Small intestine (tissue), 7 donors: Measurements from ENCODE around the gene SLC47A2. TPM values are rescaled to one million over a fixed set of nuclear protein-coding genes. Genes with fewer than 3 reads are reported as not detected.

Experiments
- DNase-seq, 2 donors: peaks; one replicate each; pipeline versions ENCODE4 v3.0.0 to v3.0.0-alpha.2; 2013
- FAIRE-seq: peaks from 2 replicates; lab custom pipeline; 2012; peaks lifted over from hg19 to GRCh38; lab: Jason Lieb, UNC
- H3K27ac ChIP-seq, 3 donors: one replicate each; pipeline ENCODE4 v1.5.1; 2013; ENCODE audit warnings: low read length in 2 of 3, mild to moderate bottlenecking in 2 of 3, control low read depth in 1 of 3, inconsistent platforms in 1 of 3, low read depth in 1 of 3, moderate library complexity in 1 of 3
- H3K27me3 ChIP-seq, 3 donors: one replicate each; pipeline ENCODE4 v1.6.1; 2013; ENCODE audit warnings: low read length in 3 of 3, inconsistent platforms in 1 of 3; ENCODE audit not compliant: control insufficient read depth in 3 of 3, insufficient read depth in 3 of 3
- H3K36me3 ChIP-seq, 3 donors: one replicate each; pipeline ENCODE4 v1.6.1; 2013; ENCODE audit warnings: low read length in 3 of 3, inconsistent platforms in 1 of 3, low read depth in 1 of 3, mild to moderate bottlenecking in 1 of 3, moderate library complexity in 1 of 3; ENCODE audit not compliant: control insufficient read depth in 3 of 3, insufficient read depth in 2 of 3
- H3K4me1 ChIP-seq, 3 donors: one replicate each; pipeline ENCODE4 v1.6.1; 2013; ENCODE audit warnings: low read length in 2 of 3, inconsistent platforms in 1 of 3, low read depth in 1 of 3, mild to moderate bottlenecking in 1 of 3, moderate library complexity in 1 of 3; ENCODE audit not compliant: control insufficient read depth in 3 of 3, insufficient read depth in 2 of 3
- H3K4me3 ChIP-seq, 3 donors: one replicate each; pipeline ENCODE4 v1.5.1; 2013; ENCODE audit warnings: low read length in 3 of 3, control low read depth in 1 of 3, inconsistent platforms in 1 of 3, low read depth in 1 of 3, mild to moderate bottlenecking in 1 of 3, moderate library complexity in 1 of 3
- H3K9me3 ChIP-seq, 2 donors: one replicate each; pipeline ENCODE4 v1.6.1; 2013; ENCODE audit warnings: low read depth in 1 of 2, low read length in 1 of 2; ENCODE audit not compliant: control insufficient read depth in 2 of 2, insufficient read depth in 1 of 2
- WGBS, 3 donors: extraction: QIAGEN DNeasy Blood & Tissue Kit; methylation state at CpG; one replicate each; pipeline ENCODE4 v1.1.7; 2013; 5-methylcytosine and 5-hydroxymethylcytosine counted together
- polyA plus RNA-seq, 4 donors: library from polyadenylated mRNA; stranded (reverse) in 3 of 4; unstranded in 1 of 4; fragments of 200-250 nt in 3 of 4; fragments of 120-200 nt in 1 of 4; gene quantifications; one replicate each; pipeline versions ENCODE4 v1.2.1 to v1.2.3, GENCODE V29; 2013
- donor health status: healthy with polysubstance abuse.
- donor health status: control.
- donor health status: control.
- donor health status: Bipolar disorder and iron deficiency.
- donor health status: healthy.

Gene SLC47A2
- polyA plus RNA-seq, 4 donors: 0.34 to 1.1 (median 0.54) TPM

DNA sequence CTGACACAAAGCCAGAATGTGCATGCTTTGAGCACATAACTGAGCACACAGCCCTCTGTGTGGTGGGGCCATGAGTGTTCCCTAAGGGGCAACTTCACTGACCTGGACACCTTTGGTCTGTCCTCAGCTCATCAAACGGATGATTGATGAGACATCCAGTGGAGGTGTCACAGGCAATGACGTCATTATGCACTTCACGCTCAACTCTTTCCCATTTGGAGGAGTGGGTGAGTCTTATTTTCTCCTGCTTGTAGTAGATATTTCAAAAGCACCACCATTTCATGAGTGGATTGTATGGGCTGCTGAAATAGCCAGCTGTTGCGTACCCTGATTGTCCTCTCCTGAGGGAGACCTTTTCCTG lies 51.6 kb downstream of the SLC47A2 start:
- Histone ChIP-seq H3K36me3 (peaks cover 3 to 43% (median 9%) of the 10 kb centered on the region in 3 donors), H3K4me3 (no peak overlapping the region), H3K9me3 (no peaks in the 10 kb centered on the region), H3K27ac (no peak overlapping the region), H3K4me1 (no peaks in the 10 kb centered on the region), H3K27me3 (no peaks in the 10 kb centered on the region)
- no peak for FAIRE-seq
- DNase-seq: no peak
- 90 to 97% (median 93%) methylated on average over 4 of the region's 4 CpGs for whole genome bisulfite sequencing, 3 donors

DNA sequence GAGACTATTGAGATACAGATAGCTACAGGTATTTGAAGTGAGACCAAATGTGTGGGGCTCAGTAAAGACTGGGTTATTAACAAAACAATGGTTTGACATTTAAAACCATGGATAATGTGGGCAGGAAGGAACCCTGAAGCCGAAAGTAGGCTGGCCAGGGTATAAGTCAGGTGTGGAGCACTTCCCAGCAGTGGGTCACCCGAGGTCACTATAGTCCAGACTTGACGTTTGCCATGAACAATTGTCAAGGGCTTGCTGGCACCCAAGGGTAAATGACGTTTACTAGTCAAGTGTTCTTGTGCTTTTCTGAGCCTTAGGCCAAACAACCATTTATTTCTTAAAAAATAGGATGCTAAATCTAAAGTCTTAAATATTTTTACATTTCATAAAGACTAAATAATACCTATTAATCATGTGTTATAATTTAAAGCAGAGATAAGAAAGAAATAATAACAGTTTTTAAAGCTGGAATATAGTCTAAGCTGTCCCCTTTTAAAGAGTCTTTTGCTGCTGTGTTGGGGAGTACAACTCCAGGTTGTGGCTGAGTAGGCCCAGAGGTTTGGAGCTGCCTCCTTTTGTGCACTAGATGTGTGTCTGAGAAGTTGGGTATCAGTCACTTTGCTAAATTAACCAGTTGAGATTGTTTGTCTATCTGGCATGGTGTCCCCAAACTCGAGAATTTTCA lies 52.1 kb downstream of the SLC47A2 start:
- Histone ChIP-seq H3K27me3 (no peaks in the 10 kb centered on the region), H3K36me3 (peaks cover 3 to 43% (median 9%) of the 10 kb centered on the region in 3 donors), H3K4me3 (no peak overlapping the region), H3K4me1 (no peaks in the 10 kb centered on the region), H3K9me3 (no peaks in the 10 kb centered on the region), H3K27ac (no peak overlapping the region)
- 57 to 68% (median 65%) methylated on average over 5 of the region's 5 CpGs for WGBS, 3 donors
- DNase-seq: no peak
- no peak for FAIRE-seq

DNA sequence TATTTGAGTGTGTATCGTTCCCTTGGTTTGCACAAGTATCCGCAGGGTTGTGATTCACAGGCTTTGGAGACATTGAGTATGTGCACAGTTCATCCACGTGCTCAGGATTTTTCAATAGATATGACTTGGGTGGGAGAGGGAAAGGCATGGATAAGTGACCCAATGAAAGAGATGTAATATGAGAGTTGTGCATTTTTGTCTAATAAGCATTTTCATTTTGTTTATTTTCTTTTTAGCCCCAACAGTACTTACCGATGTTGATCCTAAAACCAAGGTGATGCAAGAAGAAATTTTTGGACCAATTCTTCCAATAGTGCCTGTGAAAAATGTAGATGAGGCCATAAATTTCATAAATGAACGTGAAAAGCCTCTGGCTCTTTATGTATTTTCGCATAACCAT lies 53.3 kb downstream of the SLC47A2 start:
- H3K9me3 ChIP-seq: no peaks in the 10 kb centered on the region
- H3K4me1 ChIP-seq: no peaks in the 10 kb centered on the region
- peaks cover 3 to 48% (median 9%) of the 10 kb centered on the region in 3 donors for H3K36me3 ChIP-seq
- FAIRE-seq (no peak), DNase-seq (no peak)
- 93 to 94% (median 93%) methylated on average over 6 of the region's 6 CpGs for WGBS, 3 donors
- H3K27me3 ChIP-seq: no peaks in the 10 kb centered on the region
- H3K4me3 ChIP-seq: no peak overlapping the region
- H3K27ac ChIP-seq: no peak overlapping the region

DNA sequence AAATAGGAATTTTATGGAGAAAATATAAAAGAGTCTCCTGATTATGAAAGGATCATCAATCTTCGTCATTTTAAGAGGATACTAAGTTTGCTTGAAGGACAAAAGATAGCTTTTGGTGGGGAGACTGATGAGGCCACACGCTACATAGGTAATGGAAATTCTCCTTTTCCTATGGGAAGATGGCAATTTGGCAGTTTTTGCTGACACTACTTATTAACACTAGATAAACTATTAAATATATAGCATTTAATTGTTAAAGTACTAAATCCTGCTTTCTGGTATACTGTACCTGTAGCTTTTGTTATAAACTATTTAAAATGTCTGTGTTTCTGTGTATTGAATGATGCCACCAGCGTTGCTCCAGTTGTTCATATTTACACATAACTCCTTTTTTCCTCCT lies 55.3 kb downstream of the SLC47A2 start:
- H3K27me3 ChIP-seq: no peaks in the 10 kb centered on the region
- no peaks in the 10 kb centered on the region for H3K4me1 ChIP-seq
- FAIRE-seq (no peak), DNase-seq (no peak)
- no peaks in the 10 kb centered on the region for H3K9me3 ChIP-seq
- WGBS, 3 donors: 94 to 97% (median 95%) methylated on average over 3 of the region's 3 CpGs
- H3K36me3 ChIP-seq: peaks cover 6 to 49% (median 13%) of the 10 kb centered on the region in 3 donors
- no peak overlapping the region for H3K4me3 ChIP-seq
- no peak overlapping the region for H3K27ac ChIP-seq

DNA sequence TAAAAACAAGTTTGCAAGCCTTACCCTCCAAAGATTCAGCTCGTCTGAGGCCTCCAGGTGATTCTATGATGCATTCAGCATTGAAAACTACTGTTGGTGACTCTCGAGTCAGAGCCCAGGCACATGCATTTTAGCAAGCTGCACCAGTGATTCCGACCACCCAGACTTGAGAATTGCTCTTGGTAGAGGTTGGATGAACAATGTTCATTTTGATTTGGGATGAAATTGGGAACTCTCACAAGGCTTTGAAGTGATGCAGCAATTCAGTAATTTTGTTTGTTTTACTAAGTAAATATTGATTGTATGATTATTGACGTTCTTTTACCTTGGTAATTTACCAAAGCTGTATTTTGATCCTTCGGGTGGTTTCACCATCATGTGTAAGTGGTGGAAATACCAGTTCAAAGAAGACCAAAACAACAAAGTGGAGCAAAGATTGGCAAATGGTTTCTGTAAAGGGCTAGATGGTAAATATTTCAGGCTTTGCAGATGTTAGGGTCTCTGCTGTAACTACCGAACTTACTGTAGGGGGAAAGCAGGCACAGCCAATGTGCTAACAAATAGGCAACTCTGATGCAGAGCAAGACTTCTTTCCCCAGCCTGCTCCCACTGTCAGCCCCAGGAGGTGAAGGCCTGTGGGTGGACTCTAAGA lies 56.0 kb downstream of the SLC47A2 start:
- 26 to 63% (median 47%) methylated on average over 6 of the region's 6 CpGs for WGBS, 3 donors
- H3K36me3 ChIP-seq: peaks cover 7 to 47% (median 15%) of the 10 kb centered on the region in 3 donors
- no peak overlapping the region for H3K4me3 ChIP-seq
- no peak for FAIRE-seq
- H3K27me3 ChIP-seq: no peaks in the 10 kb centered on the region
- peaks cover 0 to 2% (median 0%) of the 10 kb centered on the region in 3 donors for H3K4me1 ChIP-seq
- no peak overlapping the region for H3K27ac ChIP-seq
- DNase-seq: no peak
- H3K9me3 ChIP-seq: no peaks in the 10 kb centered on the region

DNA sequence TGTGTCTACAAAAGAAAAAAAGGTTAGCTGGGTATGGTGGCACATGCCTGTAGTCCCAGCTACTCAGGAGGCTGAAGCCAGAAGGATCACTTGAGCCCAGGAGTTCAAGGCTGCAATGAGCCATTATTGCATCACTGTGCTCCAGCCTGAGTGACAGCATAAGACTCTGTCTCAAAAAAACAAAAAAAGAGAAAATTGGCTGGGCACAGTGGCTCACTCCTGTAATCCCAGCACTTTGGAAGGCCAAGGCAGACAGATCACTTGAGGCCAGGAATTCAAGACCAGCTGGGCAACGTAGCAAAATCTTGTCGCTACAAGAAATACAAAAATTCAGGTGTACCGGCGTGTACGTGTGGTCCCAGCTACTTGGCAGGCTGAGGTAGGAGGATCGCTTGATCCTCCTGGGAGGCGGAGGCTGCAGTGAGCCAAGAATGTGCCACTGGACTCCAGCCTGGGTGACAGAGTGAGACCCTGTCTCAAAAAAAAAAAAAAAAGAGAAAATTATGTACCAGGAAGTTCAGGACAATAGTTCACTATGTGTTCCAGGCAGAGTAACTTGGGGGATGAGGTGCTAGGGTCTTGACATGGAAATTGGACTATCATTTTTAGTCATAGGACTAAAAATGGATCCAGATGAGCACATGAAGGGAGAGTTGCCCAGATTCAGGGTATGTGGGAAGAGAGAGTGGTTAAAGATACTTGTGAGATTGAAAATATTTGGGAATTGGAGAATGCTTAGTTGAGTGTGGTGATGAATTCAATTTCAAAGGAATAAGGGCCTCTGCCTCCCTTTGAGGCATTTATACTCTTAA lies 56.8 kb downstream of the SLC47A2 start:
- DNase-seq: no peak
- Histone ChIP-seq H3K9me3 (peaks cover 0 to 3% of the 10 kb centered on the region in 2 donors), H3K36me3 (peaks cover 7 to 46% (median 14%) of the 10 kb centered on the region in 3 donors), H3K4me3 (no peak overlapping the region), H3K27me3 (no peaks in the 10 kb centered on the region), H3K4me1 (peaks cover 0 to 2% (median 0%) of the 10 kb centered on the region in 3 donors), H3K27ac (no peak overlapping the region)
- WGBS, 3 donors: 93 to 96% (median 95%) methylated on average over 7 of the region's 7 CpGs
- no peak for FAIRE-seq

DNA sequence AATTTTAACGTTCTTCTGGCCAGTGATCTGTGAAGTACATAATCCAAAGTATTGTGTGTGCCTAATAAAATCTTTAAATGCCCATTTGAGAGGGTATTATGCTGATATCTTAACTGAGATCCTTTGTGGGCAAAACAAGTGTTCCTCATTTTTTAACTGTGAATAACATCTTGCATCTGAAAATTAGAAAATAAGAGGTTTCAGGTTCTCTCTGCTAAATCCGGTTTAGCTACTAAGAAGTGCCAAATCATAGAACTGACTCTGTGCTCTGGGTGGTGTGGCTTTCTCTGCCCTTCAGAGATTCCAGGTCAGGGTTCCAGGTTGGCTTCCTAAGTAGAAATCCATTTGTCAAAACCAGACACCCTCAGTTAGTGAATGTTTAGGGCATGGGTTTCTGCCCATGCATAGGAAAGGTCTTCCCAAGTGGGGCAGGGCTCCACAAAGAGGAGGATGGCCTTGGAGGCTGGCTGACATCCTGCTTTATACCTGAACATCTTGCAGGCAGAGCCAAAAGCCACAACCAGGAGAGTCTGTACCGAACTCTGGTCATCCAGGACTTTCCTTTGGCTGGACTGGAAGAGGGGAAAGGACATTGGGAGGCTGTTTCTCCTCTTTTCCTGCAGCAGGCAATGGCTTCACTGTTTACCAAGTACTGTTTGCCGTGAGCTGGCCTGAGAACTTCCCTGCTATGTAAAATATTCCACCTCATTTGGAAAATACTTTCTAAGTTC lies 59.4 kb downstream of the SLC47A2 start:
- Histone ChIP-seq H3K27me3 (no peaks in the 10 kb centered on the region), H3K4me3 (no peak overlapping the region), H3K36me3 (peaks cover 7 to 43% (median 13%) of the 10 kb centered on the region in 3 donors), H3K9me3 (peaks cover 0 to 6% of the 10 kb centered on the region in 2 donors), H3K27ac (no peak overlapping the region), H3K4me1 (peaks cover 0 to 3% (median 3%) of the 10 kb centered on the region in 3 donors)
- DNase-seq: no peak
- FAIRE-seq: no peak
- 81 to 82% (median 81%) methylated on average over 4 of the region's 4 CpGs for WGBS, 3 donors

DNA sequence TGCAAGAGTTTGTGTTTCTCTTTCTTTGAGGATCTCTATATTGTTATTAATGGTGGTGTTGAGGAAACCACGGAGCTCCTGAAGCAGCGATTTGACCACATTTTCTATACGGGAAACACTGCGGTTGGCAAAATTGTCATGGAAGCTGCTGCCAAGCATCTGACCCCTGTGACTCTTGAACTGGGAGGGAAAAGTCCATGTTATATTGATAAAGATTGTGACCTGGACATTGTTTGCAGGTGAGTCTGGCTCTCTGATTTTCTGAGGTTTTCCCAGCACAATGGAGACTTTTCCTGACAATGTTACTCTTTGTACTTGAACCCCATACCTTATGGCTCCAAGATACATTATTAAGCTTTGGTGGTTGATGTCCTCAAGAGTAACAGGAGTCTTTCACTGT lies 60.0 kb downstream of the SLC47A2 start:
- no peaks in the 10 kb centered on the region for H3K27me3 ChIP-seq
- H3K4me3 ChIP-seq: no peak overlapping the region
- 71 to 84% (median 78%) methylated on average over 4 of the region's 4 CpGs for WGBS, 3 donors
- no peak for FAIRE-seq
- H3K27ac ChIP-seq: no peak overlapping the region
- peaks cover 7 to 43% (median 13%) of the 10 kb centered on the region in 3 donors for H3K36me3 ChIP-seq
- peaks cover 0 to 6% of the 10 kb centered on the region in 2 donors for H3K9me3 ChIP-seq
- peak in 1 of 2 donors; percentile 39 for DNase-seq
- peaks cover 0 to 9% (median 5%) of the 10 kb centered on the region in 3 donors for H3K4me1 ChIP-seq
